Esophagus (tissue), 2 donors: ENCODE results near the gene NR1H4. TPM values are rescaled to one million over a fixed set of nuclear protein-coding genes. Genes with fewer than 3 reads are reported as not detected.
"Not testable (repeated sequence)": the region's sequence is repeated elsewhere in the genome, so short reads cannot be mapped to it uniquely, and the experiment has no call there.

ENCODE experiments used
- H3K27ac ChIP-seq, 2 donors: one replicate each; pipeline ENCODE4 v1.5.1; 2013; ENCODE audit warnings: low read depth in 2 of 2, mild to moderate bottlenecking in 2 of 2, inconsistent platforms in 1 of 2, low read length in 1 of 2, moderate library complexity in 1 of 2
- H3K27me3 ChIP-seq, 2 donors: one replicate each; pipeline ENCODE4 v1.6.1; 2013; ENCODE audit warnings: low read length in 2 of 2, control low read depth in 1 of 2, mild to moderate bottlenecking in 1 of 2; ENCODE audit not compliant: insufficient read depth in 2 of 2, control insufficient read depth in 1 of 2
- H3K36me3 ChIP-seq, 2 donors: one replicate each; pipeline ENCODE4 v1.6.1; 2013; ENCODE audit warnings: low read length in 1 of 2; ENCODE audit not compliant: control insufficient read depth in 2 of 2, insufficient read depth in 2 of 2
- H3K4me1 ChIP-seq, 2 donors: one replicate each; pipeline ENCODE4 v1.6.1; 2013; ENCODE audit warnings: low read length in 1 of 2; ENCODE audit not compliant: control insufficient read depth in 2 of 2, insufficient read depth in 2 of 2
- H3K4me3 ChIP-seq, 2 donors: one replicate each; pipeline ENCODE4 v1.5.1; 2013; ENCODE audit warnings: low read length in 2 of 2, mild to moderate bottlenecking in 2 of 2, low read depth in 1 of 2, moderate library complexity in 1 of 2
- H3K9me3 ChIP-seq, 2 donors: one replicate each; pipeline ENCODE4 v1.6.1; 2013; ENCODE audit warnings: mild to moderate bottlenecking in 2 of 2, low read depth in 1 of 2, low read length in 1 of 2, moderate library complexity in 1 of 2; ENCODE audit not compliant: control insufficient read depth in 2 of 2, insufficient read depth in 1 of 2
- WGBS, 2 donors: extraction: QIAGEN DNeasy Blood & Tissue Kit; methylation state at CpG; one replicate each; pipeline ENCODE4 v1.1.7; 2013; 5-methylcytosine and 5-hydroxymethylcytosine counted together
- polyA plus RNA-seq, 2 donors: library from polyadenylated mRNA; stranded (reverse); fragments of 200-250 nt; gene quantifications; one replicate each; pipeline ENCODE4 v1.2.3, GENCODE V29; 2013
- donor health status: healthy with polysubstance abuse.
- donor health status: Bipolar disorder and iron deficiency.

The NR1H4 gene
- under 1 TPM; 0.04 to 0.08 TPM for polyA plus RNA-seq

DNA sequence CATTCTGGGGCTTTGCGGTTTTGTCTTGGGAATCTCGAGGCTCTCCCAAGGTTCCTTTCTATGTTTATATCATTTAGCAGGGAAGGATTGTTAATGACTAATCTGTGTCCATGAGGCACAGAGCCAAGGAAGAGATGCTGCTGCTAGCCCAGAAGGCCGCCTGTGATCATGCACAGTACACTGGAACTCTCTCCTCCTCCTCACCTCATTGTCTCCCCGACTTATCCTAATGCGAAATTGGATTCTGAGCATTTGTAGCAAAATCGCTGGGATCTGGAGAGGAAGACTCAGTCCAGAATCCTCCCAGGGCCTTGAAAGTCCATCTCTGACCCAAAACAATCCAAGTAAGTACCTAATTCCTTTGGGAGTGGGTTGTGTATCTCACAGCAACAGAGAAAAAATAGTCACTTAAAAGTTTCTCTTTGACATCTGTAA, at the start of gene NR1H4:
TSS of gene NR1H4 (plus strand) at position 151 of the 435 bp plus-strand sequence. CDS start 19,458 bp downstream, outside the sequence.
- H3K4me3 ChIP-seq, result no peak within 1 kb of the TSS
- 54 to 61% methylated on average over 6 of the region's 6 CpGs for WGBS, 2 donors
- no peaks in the 10 kb centered on the region for H3K36me3 ChIP-seq
- H3K27ac ChIP-seq, result no peak within 1 kb of the TSS
- no peaks in the 10 kb centered on the region for H3K27me3 ChIP-seq
- no peaks in the 10 kb centered on the region for H3K4me1 ChIP-seq
- no peaks in the 10 kb centered on the region for H3K9me3 ChIP-seq

- H3K4me3 ChIP-seq, result no peak overlapping the region
- WGBS, 2 donors, result 16 to 18% methylated on average over 1 of the region's 1 CpG
- H3K4me1 ChIP-seq, result no peaks in the 10 kb centered on the region
- no peaks in the 10 kb centered on the region for H3K36me3 ChIP-seq
- no peak overlapping the region for H3K27ac ChIP-seq
- H3K27me3 ChIP-seq, result no peaks in the 10 kb centered on the region
- peaks cover 0 to 3% of the 10 kb centered on the region in 2 donors for H3K9me3 ChIP-seq
These were observed 47.5 kb upstream of the NR1H4 start for GRCh38 chr12:100426145-100426544.

DNA sequence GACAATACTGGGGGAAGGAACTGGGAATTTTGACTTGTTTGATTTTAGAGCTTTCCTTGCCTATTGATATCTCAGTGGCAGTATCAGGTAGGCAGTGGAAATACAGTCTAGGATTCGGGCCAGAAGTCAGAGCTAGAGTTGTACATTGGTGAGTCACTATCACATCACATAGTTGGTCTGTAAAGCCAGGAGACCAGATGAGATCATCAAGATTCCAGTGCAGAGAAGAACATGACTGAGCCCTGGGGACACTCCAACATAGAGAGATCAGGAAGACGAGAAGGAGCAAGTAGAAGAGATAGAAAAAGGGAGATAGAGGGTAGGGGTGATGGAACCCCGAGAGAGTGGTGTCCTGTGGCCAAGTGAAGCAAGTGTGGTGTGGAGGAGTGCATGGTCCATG, 46.6 kb upstream of the NR1H4 start:
- 54 to 67% methylated on average over 3 of the region's 3 CpGs for WGBS, 2 donors
- no peaks in the 10 kb centered on the region for H3K27me3 ChIP-seq
- no peaks in the 10 kb centered on the region for H3K4me1 ChIP-seq
- H3K9me3 ChIP-seq, result peaks cover 0 to 3% of the 10 kb centered on the region in 2 donors
- no peak overlapping the region for H3K4me3 ChIP-seq
- no peaks in the 10 kb centered on the region for H3K36me3 ChIP-seq
- no peak overlapping the region for H3K27ac ChIP-seq

- H3K4me3 ChIP-seq, H3K27me3 ChIP-seq, H3K4me1 ChIP-seq, H3K36me3 ChIP-seq, H3K9me3 ChIP-seq, H3K27ac ChIP-seq: not testable (repeated sequence)
- WGBS, 2 donors, result 96% methylated on average over 19 to 32 of the region's 32 CpGs
These were observed 43.4 kb upstream of the NR1H4 start for GRCh38 chr12:100430251-100430650.

- H3K4me3 ChIP-seq, result no peak overlapping the region
- H3K27ac ChIP-seq, result no peak overlapping the region
- WGBS, 2 donors, result 50 to 56% methylated on average over 2 of the region's 2 CpGs
- H3K36me3 ChIP-seq, result no peaks in the 10 kb centered on the region
- H3K27me3 ChIP-seq, result no peaks in the 10 kb centered on the region
- H3K4me1 ChIP-seq, result no peaks in the 10 kb centered on the region
- no peaks in the 10 kb centered on the region for H3K9me3 ChIP-seq
These were observed 40.0 kb upstream of the NR1H4 start for GRCh38 chr12:100433701-100434100.

DNA sequence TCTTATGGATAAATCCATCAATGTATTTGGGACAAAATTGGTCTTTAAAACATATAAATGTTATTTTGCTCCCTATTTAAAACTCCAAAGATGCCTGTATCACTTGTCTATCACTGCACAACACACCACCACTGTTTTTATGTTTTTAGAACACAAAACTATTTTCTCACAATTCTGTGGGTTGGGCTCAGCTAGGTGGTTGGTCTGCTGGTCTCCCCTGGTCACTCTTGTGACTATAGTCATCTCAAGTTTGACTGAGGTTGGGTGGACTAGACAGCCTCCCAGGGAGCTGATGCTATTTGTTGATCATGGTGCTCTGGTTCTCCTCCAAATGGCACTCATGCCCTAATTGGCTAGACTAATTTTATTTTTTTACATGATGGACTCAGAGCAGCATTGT, 39.5 kb upstream of the NR1H4 start:
- H3K4me3 ChIP-seq, result no peak overlapping the region

DNA sequence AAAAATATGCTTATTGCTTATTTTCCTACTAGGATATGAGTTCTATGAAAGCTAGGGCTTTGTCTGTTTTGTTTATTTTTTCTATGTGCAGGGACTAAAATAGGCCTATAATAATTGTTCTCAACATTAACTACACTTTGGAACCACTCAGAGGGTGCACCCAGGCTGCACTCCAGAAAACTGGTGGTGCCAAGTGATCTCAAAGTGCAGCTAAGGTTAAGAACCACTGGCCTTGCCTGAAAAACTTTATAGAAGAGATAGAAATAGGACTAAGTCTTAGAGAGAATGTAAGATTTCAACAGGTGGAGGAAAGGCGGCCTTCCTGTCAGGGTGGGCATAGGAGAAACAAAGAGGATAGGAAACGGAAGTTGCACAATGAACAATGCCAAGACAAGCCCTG, 37.7 kb upstream of the NR1H4 start:
- H3K27me3 ChIP-seq, result no peaks in the 10 kb centered on the region
- no peaks in the 10 kb centered on the region for H3K4me1 ChIP-seq
- 69 to 74% methylated on average over 2 of the region's 2 CpGs for WGBS, 2 donors
- H3K36me3 ChIP-seq, result no peaks in the 10 kb centered on the region
- H3K27ac ChIP-seq, result no peak overlapping the region
- no peaks in the 10 kb centered on the region for H3K9me3 ChIP-seq
- H3K4me3 ChIP-seq, result no peak overlapping the region

More for the DNA sequence above, 39.5 kb upstream of the NR1H4 start:
- Histone ChIP-seq H3K27ac (no peak overlapping the region), H3K9me3 (no peaks in the 10 kb centered on the region), H3K36me3 (no peaks in the 10 kb centered on the region), H3K4me1 (no peaks in the 10 kb centered on the region), H3K27me3 (no peaks in the 10 kb centered on the region)

DNA sequence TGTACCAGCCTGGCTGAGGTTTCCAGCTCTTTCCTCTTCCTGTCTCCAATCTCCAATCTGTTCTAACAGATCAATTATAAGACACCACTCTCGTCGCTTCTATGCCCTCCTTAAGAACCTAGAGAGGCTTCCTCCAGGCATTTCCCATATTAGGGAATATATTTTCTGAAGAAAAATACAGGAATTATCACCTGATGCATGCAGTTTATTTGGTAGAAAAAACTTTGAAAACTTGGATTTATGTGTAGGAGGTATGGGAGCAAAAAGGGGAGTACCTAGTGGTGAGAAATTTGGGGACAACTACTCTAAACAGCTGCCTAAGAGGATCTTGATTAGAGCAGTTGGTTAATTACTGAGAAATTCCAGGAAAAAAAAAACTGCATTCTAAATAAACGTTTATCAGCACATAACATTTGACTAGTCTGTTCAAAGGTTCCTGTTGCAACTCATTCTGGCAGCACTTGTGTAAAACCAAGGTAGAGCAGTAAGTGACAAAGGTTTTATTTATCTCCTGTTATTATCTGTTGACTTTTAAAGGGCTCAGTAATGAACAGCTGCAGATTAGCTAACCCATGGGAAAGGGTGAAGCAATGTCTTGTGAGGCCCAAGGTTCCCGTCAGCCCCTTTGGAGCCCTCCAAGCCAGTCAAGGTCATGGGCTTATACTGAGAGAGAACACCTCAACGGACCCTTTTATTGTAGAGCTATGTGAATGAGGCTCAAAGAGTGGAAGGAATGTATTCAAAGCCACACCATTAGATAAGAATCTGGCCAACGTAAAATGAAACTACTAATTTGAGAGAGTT, 36.4 kb upstream of the NR1H4 start:
- H3K9me3 ChIP-seq, result no peaks in the 10 kb centered on the region
- H3K36me3 ChIP-seq, result no peaks in the 10 kb centered on the region
- H3K4me1 ChIP-seq, result no peaks in the 10 kb centered on the region
- no peak overlapping the region for H3K4me3 ChIP-seq
- H3K27me3 ChIP-seq, result no peaks in the 10 kb centered on the region
- no peak overlapping the region for H3K27ac ChIP-seq
- 48 to 59% methylated on average over 6 of the region's 6 CpGs for WGBS, 2 donors

DNA sequence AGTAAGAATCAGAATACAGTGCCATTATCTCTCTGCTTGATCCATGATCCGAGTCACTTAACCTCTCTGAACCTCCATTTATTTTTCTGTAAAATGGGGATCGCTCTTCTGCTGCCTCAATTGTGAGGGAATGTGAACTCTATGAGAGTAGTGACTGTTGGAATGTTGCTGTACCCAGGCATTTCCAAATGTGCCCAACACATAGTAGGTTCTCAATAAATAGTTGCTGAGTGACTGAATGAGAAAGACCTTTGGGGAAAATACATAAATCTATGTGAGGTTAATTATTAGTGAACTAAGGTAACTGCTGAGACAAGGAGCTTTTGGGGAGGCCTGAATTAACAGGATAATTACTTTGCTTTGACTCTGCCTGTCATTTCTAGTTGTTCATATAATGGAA, 33.9 kb upstream of the NR1H4 start:
- Histone ChIP-seq H3K9me3 (no peaks in the 10 kb centered on the region), H3K4me3 (no peak overlapping the region), H3K36me3 (no peaks in the 10 kb centered on the region), H3K27me3 (no peaks in the 10 kb centered on the region), H3K27ac (no peak overlapping the region), H3K4me1 (no peaks in the 10 kb centered on the region)
- 84 to 85% methylated on average over 2 of the region's 2 CpGs for WGBS, 2 donors

GRCh38 chr12:100442403-100442802, 31.3 kb upstream of the NR1H4 start:
- Histone ChIP-seq H3K4me1 (peaks cover 0 to 2% of the 10 kb centered on the region in 2 donors), H3K27ac (no peak overlapping the region), H3K27me3 (peaks cover 0 to 2% of the 10 kb centered on the region in 2 donors), H3K36me3 (no peaks in the 10 kb centered on the region), H3K9me3 (no peaks in the 10 kb centered on the region), H3K4me3 (no peak overlapping the region)
- WGBS, 2 donors, result 75 to 79% methylated on average over 1 of the region's 1 CpG
